ENCODE results near the gene ADORA1. TPM values are rescaled to one million over a fixed set of nuclear protein-coding genes. Genes with fewer than 3 reads are reported as not detected.

ADORA1 gene
- total and polyA plus RNA-seq, 2 of the 4 experiments (the other 2 are of a cell fraction) = 0.36 to 0.56 TPM

DNA sequence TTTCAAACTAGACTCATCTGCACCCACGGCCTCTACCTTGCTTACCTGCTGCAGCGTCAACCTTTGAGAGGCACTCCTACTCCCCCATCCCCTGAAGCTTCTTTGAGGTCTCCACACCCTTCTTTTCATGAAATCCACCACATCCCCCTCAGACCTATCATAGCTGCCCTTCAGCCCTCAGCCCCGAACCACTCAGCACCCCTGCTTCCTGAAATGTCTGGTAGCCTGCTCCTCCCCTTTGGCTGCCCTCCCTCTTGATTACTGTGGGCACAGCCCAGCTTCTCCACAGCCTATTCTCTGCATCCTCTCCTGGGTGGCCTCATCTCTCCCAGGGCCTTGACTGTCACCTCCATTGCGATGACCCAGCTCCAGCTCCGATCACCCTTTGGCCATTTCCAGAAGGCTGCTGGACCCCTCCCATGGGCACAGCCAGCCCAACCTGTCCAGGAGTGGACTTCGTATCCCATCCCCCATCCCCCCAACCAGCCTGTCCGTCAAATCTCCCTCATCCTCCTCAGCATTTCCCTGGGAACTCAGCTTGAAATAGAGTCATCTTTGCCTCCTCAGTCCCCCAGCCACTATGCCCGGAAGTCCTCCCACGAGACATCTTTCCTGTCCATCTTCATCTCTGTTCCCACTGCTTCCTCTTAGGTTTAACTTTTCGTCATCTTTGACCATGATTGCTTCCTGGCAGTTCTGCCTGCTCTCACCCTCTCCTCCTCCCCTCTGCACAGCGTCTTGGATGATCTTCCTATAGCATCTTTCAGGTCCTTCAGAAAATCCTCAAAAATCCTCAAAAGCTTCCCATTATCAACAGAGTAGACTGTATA is 6.1 kb upstream of the ADORA1 start (continued):
- no peak for TF ChIP-seq MXI1 (IDR thresholded peaks at IDR 0.05; ENCODE audit: borderline replicate concordance, low read depth, low read length)

DNA sequence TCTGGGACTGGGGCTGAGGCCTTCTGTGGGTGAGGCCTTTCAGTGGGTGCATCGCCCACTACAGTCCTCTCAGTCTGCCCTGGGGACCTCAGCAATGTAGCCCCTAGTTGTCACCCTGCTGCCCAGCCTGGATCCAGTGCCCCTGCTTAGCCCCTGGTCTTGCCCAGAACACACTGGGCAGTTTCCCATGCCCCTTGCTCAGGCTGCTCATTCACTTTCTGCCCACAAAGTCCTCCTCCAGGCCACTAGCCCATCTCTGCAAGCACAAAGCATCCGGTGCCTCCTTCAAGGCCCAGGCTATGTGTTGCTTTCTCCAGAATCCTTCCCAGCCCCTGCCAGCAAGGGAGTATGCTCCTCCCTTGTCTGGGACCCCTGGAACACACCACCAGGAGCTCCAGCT is 5.4 kb upstream of the ADORA1 start:
- TF ChIP-seq NFE2L2 (IDR thresholded peaks at IDR 0.05; ENCODE audit: low read depth, low read length) = no peak
- TF ChIP-seq, protein P1, sequence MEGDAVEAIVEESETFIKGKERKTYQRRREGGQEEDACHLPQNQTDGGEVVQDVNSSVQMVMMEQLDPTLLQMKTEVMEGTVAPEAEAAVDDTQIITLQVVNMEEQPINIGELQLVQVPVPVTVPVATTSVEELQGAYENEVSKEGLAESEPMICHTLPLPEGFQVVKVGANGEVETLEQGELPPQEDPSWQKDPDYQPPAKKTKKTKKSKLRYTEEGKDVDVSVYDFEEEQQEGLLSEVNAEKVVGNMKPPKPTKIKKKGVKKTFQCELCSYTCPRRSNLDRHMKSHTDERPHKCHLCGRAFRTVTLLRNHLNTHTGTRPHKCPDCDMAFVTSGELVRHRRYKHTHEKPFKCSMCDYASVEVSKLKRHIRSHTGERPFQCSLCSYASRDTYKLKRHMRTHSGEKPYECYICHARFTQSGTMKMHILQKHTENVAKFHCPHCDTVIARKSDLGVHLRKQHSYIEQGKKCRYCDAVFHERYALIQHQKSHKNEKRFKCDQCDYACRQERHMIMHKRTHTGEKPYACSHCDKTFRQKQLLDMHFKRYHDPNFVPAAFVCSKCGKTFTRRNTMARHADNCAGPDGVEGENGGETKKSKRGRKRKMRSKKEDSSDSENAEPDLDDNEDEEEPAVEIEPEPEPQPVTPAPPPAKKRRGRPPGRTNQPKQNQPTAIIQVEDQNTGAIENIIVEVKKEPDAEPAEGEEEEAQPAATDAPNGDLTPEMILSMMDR (conservative IDR thresholded peaks at IDR 0.05; ENCODE audit: low read depth, low read length) = no peak
- no peak for TF ChIP-seq RFX5 (IDR thresholded peaks at IDR 0.05; ENCODE audit: low read depth, low read length)
- TF ChIP-seq MAFK (IDR thresholded peaks at IDR 0.05; ENCODE audit: low read depth, low read length) = no peak
- TF ChIP-seq MAZ (IDR thresholded peaks at IDR 0.05; ENCODE audit: borderline replicate concordance, low read depth, low read length) = no peak
- TF ChIP-seq FOS (IDR thresholded peaks at IDR 0.05; ENCODE audit: low read depth, low read length) = no peak
- TF ChIP-seq BHLHE40 (IDR thresholded peaks at IDR 0.05; ENCODE audit: low read depth, low read length) = no peak
- TF ChIP-seq, protein P2, sequence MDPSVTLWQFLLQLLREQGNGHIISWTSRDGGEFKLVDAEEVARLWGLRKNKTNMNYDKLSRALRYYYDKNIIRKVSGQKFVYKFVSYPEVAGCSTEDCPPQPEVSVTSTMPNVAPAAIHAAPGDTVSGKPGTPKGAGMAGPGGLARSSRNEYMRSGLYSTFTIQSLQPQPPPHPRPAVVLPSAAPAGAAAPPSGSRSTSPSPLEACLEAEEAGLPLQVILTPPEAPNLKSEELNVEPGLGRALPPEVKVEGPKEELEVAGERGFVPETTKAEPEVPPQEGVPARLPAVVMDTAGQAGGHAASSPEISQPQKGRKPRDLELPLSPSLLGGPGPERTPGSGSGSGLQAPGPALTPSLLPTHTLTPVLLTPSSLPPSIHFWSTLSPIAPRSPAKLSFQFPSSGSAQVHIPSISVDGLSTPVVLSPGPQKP (IDR thresholded peaks at IDR 0.05; ENCODE audit: borderline replicate concordance, low read depth, low read length) = no peak
- H2BK120ac ChIP-seq (ENCODE audit: low read depth, low read length) = no peak overlapping the region
- no peak overlapping the region for H3K27ac ChIP-seq (ENCODE audit: insufficient read depth, low read length)
- H3K27me3 ChIP-seq (ENCODE audit: control insufficient read depth, insufficient read depth, low read length) = peaks cover 72% of the 10 kb centered on the region
- H2BK5ac ChIP-seq (ENCODE audit: low read depth, low read length, poor library complexity, severe bottlenecking) = no peak overlapping the region
- no peak overlapping the region for H3K23ac ChIP-seq (ENCODE audit: low read depth, low read length)
- DNase-seq (no peak), ATAC-seq (ENCODE audit: low read depth) (no peak)
- no TSS peak for BruUV-seq (replicated peaks)
- H2BK20ac ChIP-seq (ENCODE audit: low read depth, low read length) = no peak overlapping the region
- H4K91ac ChIP-seq (ENCODE audit: insufficient read depth, low read depth, low read length) = no peak overlapping the region
- ChIA-PET CTCF (no interaction called here), POLR2A (ENCODE audit: unreplicated experiment) (no interaction called here)
- no peaks in the 10 kb centered on the region for H3K36me3 ChIP-seq (ENCODE audit: control insufficient read depth, insufficient read depth, low read length)
- dilution Hi-C loops (cut with HindIII; ENCODE audit: low sequenced_read_pairs, unreplicated experiment) (no loop called here), intact Hi-C loops (cut with micrococcal nuclease) (no loop called here), in situ Hi-C loops (cut with MboI; ENCODE audit: low sequenced_read_pairs) (no loop called here)
- H3K4me3 ChIP-seq (ENCODE audit: insufficient read depth, low read depth, low read length) = no peak overlapping the region
- H3K4me1 ChIP-seq (ENCODE audit: control insufficient read depth, insufficient read depth, low read length) = peaks cover 2% of the 10 kb centered on the region; the same call in 1 of the 2 replicates
- no peaks in the 10 kb centered on the region for H3K9me1 ChIP-seq (ENCODE audit: insufficient read depth, low read length)
- no peak overlapping the region for H3K18ac ChIP-seq (ENCODE audit: low read depth, low read length)
- no peak overlapping the region for H2BK15ac ChIP-seq (ENCODE audit: low read depth, low read length)
- no peaks in the 10 kb centered on the region for H3K79me1 ChIP-seq (ENCODE audit: low read depth in 1 of 2, low read length in 2 of 2)
- H3K14ac ChIP-seq (replicated peaks; ENCODE audit: low read depth, low read length) = no peak overlapping the region
- no peaks in the 10 kb centered on the region for H3K9me3 ChIP-seq (ENCODE audit: control insufficient read depth, insufficient read depth, low read length)
- no peak overlapping the region for H2AFZ ChIP-seq (replicated peaks; ENCODE audit: low read length, poor library complexity)
- H3K4ac ChIP-seq (ENCODE audit: low read depth, low read length) = no peak overlapping the region
- WGBS, 2 experiments (ENCODE audit: extremely low coverage in 2 of 2, insufficient read length in 1 of 2) = no CpG with 5 or more reads among the region's 2 CpGs
- H4K20me1 ChIP-seq (ENCODE audit: insufficient read depth, low read length) = no peaks in the 10 kb centered on the region; the same call in 1 of the 2 replicates
- no peak overlapping the region for H4K5ac ChIP-seq (ENCODE audit: low read depth, low read length)
- H2AK5ac ChIP-seq (ENCODE audit: low read depth, low read length) = no peak overlapping the region
- H2AK9ac ChIP-seq (replicated peaks; ENCODE audit: low read depth, low read length, poor library complexity) = no peak overlapping the region
- H4K8ac ChIP-seq (ENCODE audit: low read depth in 2 of 2, low read length in 2 of 2) = no peak overlapping the region
- no peak overlapping the region for H3K9ac ChIP-seq (ENCODE audit: low read depth, low read length)
- no peak overlapping the region for H3K56ac ChIP-seq (ENCODE audit: extremely low read depth, insufficient read depth, low read length)
- no peak overlapping the region for H3K4me2 ChIP-seq (ENCODE audit: low read depth, low read length)

All from IMR-90 (cell line).